ENCODE data around the gene RIMBP2. TPM values are rescaled to one million over a fixed set of nuclear protein-coding genes. Genes with fewer than 3 reads are reported as not detected.

RIMBP2 gene
- total RNA-seq, 1 experiment from 2014 or later = not detected

DNA sequence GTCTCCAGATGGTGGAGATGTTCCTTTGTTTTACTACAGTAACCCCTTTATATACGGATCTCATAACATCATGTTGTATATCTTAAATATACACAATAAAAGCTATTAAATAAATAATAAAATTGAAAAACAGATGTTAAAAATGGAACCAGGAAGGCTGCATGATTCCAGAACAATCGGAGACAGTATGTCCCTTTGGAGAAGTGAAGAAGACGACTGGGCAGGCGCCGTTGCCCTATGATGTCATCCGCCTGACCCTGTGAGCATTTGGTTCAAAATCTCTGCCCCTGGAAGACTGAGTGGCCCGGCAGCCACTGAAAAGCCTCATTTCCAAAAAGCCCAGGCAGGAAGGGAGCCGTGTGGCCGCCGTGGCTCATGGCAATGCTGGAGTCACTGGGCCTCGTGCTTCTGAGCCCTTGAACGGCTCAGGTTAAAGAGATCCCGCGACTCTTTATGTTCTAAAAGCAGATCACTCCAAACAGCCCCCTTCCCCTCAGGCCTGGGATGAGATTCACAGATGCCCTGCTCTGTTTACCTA is 30.8 kb downstream of the RIMBP2 start:
- DNase-seq (ENCODE audit: low read depth) = no peak

DNA sequence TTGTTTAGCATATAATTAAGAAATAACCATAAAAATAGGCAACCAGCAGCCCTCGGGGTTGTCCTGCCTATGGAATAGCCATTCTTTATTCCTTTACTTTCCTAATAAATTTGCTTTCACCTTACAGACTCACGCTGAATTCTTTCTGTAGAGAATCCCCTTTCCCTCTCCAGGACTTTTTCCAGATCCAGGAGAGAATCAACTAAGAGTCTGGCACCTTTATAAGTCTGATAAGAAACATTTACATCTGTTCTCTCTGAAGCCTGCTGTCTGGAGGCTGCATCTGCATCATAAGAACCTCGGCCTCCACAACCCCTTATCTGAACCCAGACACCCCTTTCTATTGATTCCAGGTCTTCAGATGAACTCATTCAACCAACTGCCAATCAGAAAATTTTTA is 32.3 kb downstream of the RIMBP2 start:
- DNase-seq (ENCODE audit: low read depth) = no peak

DNA sequence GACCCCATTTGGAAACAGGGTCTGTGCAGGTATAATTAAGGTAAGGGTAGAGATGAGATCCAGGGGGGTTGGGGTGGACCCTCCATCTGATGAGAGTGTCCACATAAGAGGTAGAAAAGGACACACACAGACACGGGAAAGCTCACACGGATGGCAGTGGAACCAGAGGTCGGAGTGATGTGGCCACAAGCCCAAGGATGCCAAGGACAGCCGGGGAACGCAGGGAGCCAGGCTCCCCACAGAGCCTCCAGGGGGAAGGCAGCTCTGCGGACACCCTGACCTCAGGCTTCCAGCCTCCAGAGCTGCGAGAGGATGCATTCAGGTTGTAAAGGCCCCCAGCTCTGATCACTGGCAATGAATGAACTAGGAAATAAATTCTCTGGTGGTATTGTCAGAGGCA is 33.0 kb downstream of the RIMBP2 start:
- DNase-seq (ENCODE audit: low read depth) = no peak

DNA sequence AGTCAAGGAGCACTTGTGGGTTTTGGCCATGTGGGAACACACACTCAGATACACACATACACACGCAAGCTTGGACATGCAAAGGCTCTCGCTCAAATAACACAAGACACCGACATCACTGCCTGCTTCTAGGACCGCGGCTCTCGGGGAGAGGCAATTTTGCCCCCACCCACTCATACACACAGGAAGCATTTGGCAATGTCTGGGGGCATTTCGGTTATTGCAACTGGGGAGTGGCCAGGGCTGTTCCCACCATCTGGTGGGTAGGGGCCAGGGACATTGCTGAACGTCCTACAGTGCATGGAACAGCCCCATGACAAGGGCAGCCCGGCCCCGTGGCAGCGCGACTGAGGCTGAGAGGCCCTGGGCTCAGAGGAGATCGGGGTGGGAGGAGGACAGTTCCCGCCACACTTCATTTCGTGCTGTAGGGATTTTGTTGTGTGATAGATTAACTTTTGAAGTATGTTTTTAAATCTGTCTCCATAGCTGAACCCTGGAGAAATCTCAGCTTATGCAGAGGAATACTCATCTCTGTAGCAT is 35.6 kb downstream of the RIMBP2 start:
- DNase-seq (ENCODE audit: low read depth) = no peak

DNA sequence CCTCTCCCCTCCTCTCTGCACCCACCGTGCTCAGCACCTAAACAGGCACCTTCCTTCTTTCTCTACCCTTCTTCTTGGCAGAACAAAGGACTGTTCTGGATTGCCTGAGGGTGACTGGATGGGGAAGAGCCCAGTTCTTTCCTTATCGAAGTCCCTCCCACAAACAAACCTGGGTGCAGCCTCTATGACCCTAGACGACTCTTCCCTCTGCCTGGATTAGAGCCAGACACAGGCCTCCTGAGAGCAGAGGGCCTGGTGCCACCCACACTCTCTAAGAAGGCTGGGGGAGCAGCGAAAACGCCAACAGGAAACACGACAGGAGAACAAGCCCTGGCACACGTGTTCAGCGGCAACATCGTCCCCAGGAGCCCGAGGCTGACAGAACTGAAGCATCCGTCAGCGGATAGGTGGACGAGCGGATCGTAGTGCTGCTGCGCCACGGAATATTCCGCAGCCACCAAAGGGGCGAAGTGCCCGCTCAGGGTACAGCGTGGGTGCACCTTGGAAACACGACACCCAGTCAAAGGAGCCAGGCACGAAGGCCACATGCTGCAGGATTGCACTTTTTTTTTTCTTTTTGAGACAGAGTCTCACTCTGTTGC is 38.0 kb downstream of the RIMBP2 start:
- DNase-seq (ENCODE audit: low read depth) = no peak

DNA sequence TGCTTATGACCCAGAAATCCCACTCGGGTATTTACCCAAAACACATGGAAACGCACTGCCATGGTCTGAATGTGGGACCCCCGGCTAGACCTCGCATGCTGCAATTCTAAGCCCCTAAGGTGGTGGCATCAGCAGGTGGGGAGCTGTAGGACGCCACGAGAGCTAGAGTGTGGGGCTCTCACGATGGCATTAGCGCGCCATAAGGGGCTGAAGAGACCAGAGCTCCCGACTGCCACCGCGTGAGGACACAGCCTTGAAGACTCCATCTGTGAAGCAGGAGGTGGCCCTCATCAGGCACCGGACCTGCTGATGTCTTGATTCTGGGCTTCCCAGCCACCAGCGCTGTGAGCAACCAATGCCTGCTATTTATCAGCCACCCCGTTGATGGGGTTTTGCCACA is 40.3 kb downstream of the RIMBP2 start:
- DNase-seq (ENCODE audit: low read depth) = no peak

DNA sequence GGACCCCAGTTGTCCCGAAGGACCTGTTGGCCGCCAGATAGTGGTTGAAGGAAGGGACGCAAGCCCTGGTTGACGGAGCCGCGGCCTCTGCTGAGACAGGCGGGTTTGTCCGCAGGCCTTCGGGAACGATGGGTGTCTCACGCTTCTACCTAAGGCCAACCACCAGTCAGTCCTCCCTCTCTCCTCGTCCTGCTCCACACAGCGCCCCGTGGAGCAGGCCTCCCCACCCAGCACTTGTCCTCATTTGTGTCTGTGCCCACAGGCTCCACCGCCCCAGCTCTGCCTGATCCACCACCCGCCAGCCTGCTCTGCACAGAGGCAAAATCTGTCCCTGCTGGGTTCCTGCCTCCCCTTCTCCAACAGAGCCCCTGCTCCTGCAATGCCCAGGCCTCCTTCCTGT is 41.0 kb downstream of the RIMBP2 start:
- no peak for DNase-seq (ENCODE audit: low read depth)

DNA sequence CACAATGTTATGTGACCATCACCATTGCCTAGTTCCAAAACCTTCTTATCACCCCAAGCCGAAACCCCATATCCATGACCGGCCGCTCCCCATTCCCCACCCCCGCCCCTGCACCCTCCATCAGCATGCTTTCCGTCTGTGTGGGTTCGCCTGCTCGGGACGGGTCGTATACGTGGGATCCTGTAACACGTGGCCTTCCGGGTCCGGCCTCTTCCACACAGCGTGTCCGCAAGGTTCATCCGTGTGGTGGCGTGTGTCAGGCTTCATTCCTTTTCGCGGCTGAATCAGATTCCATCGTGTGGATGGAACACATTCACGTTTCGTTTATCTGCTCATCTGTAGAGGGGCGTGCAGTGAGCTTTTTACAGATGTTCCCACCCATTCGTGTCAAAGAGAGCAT is 41.4 kb downstream of the RIMBP2 start:
- no peak for DNase-seq (ENCODE audit: low read depth)

DNA sequence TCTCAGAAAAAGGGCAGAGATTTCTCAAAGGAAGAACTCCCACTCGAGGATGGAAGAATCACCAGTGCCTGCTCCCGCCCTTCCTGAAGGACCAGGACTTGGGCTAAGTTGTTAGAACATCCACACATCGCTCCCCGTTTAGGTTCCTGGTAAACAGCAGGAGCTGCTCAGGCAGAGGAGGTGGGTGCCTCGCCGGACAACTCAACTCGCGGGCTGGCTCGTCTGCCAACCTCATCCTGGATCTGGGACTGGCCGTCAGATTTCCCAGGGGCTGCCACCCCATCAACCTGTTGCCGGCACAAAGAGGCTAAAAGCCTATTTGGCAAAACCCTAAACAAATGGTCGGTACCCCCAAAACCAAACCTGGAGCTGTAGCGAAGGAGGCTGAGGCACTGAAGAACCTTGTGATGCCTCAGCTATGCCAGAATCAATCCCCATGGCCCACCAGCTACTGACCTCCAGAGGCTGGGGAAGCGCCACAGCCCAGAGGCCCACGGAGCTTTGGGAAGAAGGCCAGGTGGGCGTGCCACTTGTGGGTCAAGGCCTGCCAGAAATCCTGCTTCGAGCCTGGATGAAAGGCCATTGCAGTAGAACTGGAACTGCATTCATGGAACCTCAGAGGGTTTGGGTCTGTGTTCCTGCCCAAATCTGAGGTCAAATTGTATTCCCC is 42.9 kb downstream of the RIMBP2 start:
- no peak for DNase-seq (ENCODE audit: low read depth)

DNA sequence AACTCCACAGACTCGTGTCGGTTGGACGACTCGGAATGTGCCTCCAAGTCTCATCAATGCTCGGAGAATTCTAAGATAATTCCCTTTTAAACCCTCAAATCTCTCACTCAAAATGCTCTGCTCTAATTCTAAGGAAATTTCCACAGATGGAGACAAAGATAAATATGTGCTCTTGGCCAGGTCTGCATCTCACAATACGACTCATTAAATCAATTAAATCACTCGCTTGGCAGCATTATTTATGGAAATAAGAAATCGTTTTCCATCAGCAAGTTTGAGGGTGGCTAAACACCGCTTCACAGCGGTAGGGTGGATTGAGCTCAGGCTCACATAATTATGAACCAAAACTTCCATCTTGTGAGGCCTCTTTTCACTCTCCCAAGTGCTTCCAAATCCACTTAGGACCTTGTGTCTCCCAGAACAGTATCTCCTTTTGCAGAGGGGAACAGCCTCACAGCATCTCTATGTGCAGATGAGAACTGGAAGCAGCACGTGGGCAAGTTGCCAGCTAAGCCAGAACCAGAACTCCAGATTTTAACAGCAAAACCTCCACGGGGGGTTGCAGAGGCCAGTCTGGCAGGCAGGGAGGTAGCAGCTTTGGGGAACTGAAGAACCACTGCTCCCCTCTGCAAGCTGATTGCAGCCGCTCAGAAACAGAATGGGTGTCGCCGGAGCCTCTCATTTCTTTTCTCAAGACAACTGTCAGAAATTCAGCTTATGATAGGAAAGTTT is 43.8 kb downstream of the RIMBP2 start:
- no peak for DNase-seq (ENCODE audit: low read depth)

DNA sequence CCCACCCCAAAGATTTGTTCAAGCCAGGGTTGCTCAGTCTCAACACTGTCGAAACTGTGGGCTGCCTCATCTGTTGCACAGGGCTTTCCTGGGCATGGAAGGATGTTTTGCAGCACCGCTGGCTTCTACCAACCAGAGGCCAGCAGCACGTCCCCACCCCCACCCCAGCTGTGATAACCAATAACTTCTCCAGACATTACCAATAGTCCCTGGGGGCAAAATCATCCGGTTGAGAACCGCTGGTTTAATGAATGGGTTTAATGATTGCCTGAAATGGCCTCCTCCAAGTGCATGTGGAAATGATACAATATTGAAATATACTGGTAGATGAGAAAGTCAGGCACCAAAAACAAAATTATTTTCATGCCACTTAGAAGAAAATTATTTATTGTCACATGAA is 44.5 kb downstream of the RIMBP2 start:
- no peak for DNase-seq (ENCODE audit: low read depth)

DNA sequence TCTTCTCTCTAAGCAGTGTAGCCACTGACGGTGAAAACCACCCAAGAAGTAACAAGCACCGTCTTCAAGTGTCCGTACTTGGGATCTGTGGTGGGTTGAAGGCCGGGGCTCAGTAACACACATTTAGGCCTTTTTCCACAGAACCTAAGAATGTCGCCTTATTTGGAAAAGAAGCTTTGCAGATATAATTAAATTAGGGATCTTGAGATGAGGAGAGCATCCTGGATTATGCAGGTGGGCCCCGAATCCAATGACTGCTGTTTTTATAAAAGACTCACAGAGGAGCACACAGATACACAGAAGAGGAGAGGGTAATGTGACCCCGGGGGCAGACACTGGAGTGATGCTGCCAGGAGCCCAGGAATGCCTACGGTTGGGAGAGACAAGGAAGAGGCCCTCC is 46.3 kb downstream of the RIMBP2 start:
- no peak for DNase-seq (ENCODE audit: low read depth)

DNA sequence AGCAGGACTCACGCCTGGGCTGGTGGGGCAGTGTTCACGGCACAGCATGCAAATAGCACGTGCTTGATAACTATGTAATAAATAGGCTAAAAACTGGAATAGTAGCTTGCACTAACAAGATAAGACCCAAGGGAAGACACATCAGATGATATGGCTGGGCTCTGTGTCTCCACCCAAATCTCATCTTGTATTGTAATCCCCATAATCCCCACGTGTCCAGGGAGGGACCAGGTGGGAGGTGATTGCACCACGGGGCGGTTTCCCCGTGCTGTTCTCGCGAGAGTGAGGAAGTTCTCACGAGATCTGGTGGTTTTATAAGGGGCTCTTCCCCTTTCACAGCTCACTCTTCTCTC is 46.9 kb downstream of the RIMBP2 start:
- no peak for DNase-seq (ENCODE audit: low read depth)

DNA sequence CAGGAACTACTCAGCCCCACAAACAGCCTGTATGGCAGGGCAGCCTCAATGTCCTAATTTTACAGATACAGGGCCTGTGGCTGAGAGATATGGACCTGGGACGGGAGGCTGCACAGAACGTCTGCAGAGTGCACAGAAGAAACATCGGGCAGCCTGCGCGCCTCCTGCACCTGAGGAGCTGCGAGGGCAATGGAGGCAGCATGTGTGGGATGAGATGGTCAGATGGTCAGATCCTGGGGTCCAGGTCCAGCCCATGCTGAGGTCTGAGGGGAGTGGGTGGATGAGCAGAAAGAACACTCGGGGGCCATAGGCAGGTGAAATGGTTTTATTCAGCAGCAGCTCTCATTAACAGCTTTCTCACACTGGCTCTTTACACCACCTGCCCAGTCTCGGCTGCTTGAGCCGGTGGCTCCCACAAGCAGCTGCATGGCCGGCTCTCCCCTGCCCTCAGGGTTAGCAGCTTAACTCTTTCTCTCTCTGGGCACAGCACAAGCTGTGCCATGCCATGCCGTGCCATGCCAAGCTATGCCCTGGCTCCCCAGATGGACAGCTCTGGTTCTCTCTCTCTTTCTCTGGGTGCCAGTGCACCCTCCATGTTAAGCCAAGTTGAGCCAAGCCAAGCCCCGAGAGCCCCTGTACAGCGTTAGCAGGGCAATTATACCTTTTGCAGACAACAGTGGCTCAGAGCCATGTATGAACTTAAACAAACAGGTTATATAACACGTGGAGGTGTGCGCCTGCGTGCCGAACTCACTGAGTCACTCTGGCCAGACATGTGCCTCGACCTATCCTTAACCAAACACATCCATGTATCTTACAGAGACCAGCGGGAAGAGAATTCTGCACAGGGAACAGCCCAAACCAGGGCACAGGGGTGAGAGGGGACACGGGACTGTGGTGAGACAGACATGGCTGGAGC is 47.6 kb downstream of the RIMBP2 start:
- DNase-seq (ENCODE audit: low read depth) = no peak

DNA sequence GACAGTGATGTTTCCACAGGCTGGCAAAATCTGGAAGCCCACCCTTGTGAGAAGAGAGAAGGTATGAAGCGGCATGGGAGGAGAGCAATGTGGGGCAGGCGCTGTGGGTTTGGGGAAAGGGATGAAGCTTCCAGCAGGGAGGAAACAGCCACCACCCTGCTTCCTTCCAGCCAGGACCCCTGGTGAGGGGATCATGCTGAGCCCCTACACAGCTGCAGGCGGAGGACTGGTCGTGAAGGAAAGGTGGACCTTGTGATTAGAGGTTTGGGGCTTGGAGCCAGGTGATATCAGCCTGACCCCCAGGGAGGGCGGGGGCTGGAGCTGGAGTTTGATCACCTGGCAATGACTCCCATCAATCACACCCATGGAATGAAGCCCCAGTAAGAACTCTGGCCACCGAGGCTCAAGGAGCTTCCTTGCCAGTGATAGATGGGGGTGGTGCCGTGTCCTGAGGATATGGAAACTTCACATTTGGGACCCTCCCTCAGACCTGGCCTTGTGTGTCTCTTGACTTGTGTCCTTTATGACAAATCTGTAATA is 48.6 kb downstream of the RIMBP2 start:
- DNase-seq (ENCODE audit: low read depth) = no peak

DNA sequence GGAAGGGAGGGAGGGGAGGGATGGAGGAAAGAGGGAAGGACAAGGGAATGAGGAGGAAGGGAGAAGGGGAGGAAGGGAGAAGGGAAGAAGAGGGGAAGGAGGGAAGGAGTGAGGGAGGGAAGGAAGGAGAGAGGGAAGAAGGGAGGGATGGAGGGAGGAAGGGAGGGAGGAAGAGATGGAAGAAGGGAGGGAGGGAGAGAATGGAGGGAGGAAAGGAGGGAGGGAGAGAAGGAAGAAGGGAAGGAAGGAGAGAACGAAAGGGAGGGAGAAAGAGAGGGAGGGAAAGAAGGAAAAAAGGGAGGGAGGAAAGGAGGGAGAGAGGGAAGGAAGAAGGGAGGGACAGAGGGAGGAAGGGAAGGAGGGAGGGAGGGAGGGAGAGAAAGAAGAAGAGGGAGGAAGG is 49.5 kb downstream of the RIMBP2 start:
- no peak for DNase-seq (ENCODE audit: low read depth)

DNA sequence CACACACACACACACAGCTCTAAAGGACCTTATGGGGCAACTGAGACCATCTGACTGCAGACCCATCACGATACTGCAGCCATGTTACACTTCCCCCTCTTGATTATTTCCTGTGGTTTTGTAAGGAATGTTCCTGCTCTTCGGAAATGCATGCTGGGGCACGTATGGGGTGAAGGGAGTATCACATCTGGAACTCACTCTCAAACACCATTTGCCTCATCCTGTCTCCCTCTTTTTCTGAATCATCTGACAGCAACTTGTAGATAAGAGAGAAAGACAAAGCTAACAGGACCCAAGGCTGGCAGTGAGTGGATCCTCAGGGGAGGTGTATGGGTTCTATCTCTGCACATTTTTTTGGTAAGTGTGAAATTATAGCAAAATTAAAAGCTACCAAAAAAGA is 50.3 kb downstream of the RIMBP2 start:
- DNase-seq (ENCODE audit: low read depth) = no peak

DNA sequence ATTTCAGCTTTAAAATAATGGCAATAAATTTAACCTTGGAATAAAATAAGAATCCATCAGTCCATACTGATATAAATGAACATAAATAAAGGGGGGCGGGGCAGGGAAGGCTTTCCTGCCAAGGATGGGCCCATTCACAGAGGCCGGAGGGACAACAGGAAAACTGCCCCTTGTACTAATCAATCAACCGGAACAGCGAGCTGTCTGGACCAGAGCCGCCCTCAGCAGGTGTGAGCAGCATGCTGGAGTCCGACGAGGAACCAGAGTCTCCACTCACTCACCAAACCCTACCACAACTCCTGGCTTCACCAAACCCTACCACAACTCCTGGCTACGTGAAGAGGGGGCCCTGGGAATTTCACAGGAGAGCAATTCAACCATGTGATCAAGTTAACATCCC is 51.3 kb downstream of the RIMBP2 start:
- DNase-seq (ENCODE audit: low read depth) = no peak

DNA sequence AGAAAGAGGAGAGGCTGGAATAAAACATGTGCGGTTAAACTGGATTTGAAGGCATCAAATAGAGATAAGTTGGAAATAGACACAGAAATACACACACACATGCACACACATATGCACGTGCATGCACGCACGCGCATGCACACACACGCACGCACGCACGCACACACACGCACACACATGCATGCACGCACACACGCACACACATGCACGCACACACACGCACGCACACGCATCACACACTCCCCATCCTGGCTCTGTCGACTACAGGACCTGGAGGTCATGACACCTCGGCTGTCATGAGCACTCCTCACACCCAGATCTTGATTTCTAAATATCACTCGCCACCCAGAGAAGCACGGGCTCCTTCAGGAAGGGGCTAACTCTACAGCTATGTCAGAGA is 51.8 kb downstream of the RIMBP2 start:
- DNase-seq (ENCODE audit: low read depth) = no peak

DNA sequence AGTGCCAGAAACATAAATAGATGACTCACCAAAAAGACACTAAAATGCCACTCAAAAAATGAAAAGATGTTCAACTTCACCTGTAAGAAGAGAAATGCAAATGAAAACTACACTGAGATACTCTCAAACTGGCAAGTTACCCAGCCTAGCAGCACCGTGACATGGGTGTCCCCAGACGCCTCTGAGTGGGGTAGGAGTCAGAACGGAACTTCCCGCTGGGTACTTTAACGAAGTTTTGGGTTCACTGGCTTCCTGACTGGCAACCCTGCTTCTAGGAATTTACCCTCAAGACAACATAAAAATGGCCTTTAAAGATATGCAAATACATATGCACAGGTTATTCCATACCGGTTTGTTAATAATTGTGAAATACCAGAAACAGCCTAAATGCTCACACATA is 52.6 kb downstream of the RIMBP2 start:
- no peak for DNase-seq (ENCODE audit: low read depth)
